ENCODE data around the gene PNLDC1. TPM values are rescaled to one million over a fixed set of nuclear protein-coding genes. Genes with fewer than 3 reads are reported as not detected.

The PNLDC1 gene
- total RNA-seq, 1 donor from 2014 or later = 0.27 TPM

- H3K27ac ChIP-seq = no peak overlapping the region
- intact Hi-C loops (cut with DNase I) = no loop called here
- no peak for ATAC-seq
- H3K4me1 ChIP-seq = peaks cover 3% of the 10 kb centered on the region
- no peak for TF ChIP-seq CTCF (IDR thresholded peaks at IDR 0.05)
- H3K27me3 ChIP-seq (ENCODE audit: low read depth) = no peaks in the 10 kb centered on the region
- H3K4me3 ChIP-seq = no peak overlapping the region
- no peaks in the 10 kb centered on the region for H3K9me3 ChIP-seq
- DNase-seq = no peak
- H3K36me3 ChIP-seq = peaks cover 69% of the 10 kb centered on the region
Measured at GRCh38 chr6:159797554-159797953, 2.5 kb upstream of the PNLDC1 start.

GRCh38 chr6:159801935-159802334 is 1.9 kb downstream of the PNLDC1 start:
- H3K9me3 ChIP-seq = no peaks in the 10 kb centered on the region
- no peaks in the 10 kb centered on the region for H3K4me1 ChIP-seq
- H3K4me3 ChIP-seq = no peak overlapping the region
- peaks cover 32% of the 10 kb centered on the region for H3K36me3 ChIP-seq
- ATAC-seq (peak in 1 of 2 donors; percentile 39), DNase-seq (no peak)
- intact Hi-C loops (cut with DNase I) = no loop called here
- no peak for TF ChIP-seq CTCF (IDR thresholded peaks at IDR 0.05)
- no peaks in the 10 kb centered on the region for H3K27me3 ChIP-seq (ENCODE audit: low read depth)
- no peak overlapping the region for H3K27ac ChIP-seq

GRCh38 chr6:159804504-159804903 is 4.4 kb downstream of the PNLDC1 start:
- DNase-seq (peak; percentile 14), ATAC-seq (no peak)
- H3K9me3 ChIP-seq = no peaks in the 10 kb centered on the region
- H3K4me3 ChIP-seq = no peak overlapping the region
- no peak overlapping the region for H3K27ac ChIP-seq
- H3K4me1 ChIP-seq = no peaks in the 10 kb centered on the region
- intact Hi-C loops (cut with DNase I) = no loop called here
- peaks cover 6% of the 10 kb centered on the region for H3K36me3 ChIP-seq
- no peak for TF ChIP-seq CTCF (IDR thresholded peaks at IDR 0.05)
- no peaks in the 10 kb centered on the region for H3K27me3 ChIP-seq (ENCODE audit: low read depth)

GRCh38 chr6:159805440-159806020 is 5.5 kb downstream of the PNLDC1 start:
- intact Hi-C loops (cut with DNase I) = no loop called here
- no peak for DNase-seq
- Histone ChIP-seq H3K9me3 (no peaks in the 10 kb centered on the region), H3K36me3 (no peaks in the 10 kb centered on the region), H3K4me1 (no peaks in the 10 kb centered on the region), H3K27me3 (ENCODE audit: low read depth) (no peaks in the 10 kb centered on the region), H3K27ac (no peak overlapping the region), H3K4me3 (no peak overlapping the region)
- no peak for TF ChIP-seq CTCF (IDR thresholded peaks at IDR 0.05)
- no peak for ATAC-seq

GRCh38 chr6:159806021-159806458 is 6.0 kb downstream of the PNLDC1 start:
- H3K36me3 ChIP-seq = no peaks in the 10 kb centered on the region
- TF ChIP-seq CTCF (IDR thresholded peaks at IDR 0.05) = no peak
- H3K27me3 ChIP-seq (ENCODE audit: low read depth) = no peaks in the 10 kb centered on the region
- H3K4me1 ChIP-seq = no peaks in the 10 kb centered on the region
- H3K9me3 ChIP-seq = no peaks in the 10 kb centered on the region
- peak; percentile 20 for DNase-seq
- intact Hi-C loops (cut with DNase I) = no loop called here
- H3K27ac ChIP-seq = no peak overlapping the region
- ATAC-seq = no peak
- no peak overlapping the region for H3K4me3 ChIP-seq
